Colon (tissue), 2 donors: ENCODE results near the gene PAN2.
"Not testable (repeated sequence)": the region's sequence is repeated elsewhere in the genome, so short reads cannot be mapped to it uniquely, and the experiment has no call there.

Experiments
- FAIRE-seq: peaks from 2 replicates; lab custom pipeline; 2012; peaks lifted over from hg19 to GRCh38; lab: Jason Lieb, UNC
- donor health status: control.
- donor health status: control.

PAN2 gene

DNA sequence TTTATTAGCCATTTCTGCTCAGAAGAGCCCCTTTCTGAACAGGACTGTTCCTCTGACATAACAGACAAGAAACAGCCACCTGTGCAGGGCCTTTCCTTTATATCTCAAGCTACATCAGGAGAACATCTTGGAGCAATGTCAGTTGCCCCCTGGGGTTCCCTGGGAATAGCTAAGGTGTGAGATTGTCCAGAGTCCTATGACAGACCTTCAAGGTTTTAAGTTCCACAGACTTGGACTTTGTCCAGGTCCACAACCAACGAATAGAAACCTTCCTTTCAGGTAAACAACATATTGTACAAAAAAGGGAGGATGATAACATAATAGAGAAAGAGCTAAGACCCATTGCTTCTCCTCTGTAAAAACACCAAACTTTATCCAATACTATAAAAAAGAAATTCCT is 7.8 kb upstream of the PAN2 start:
- FAIRE-seq: no peak

DNA sequence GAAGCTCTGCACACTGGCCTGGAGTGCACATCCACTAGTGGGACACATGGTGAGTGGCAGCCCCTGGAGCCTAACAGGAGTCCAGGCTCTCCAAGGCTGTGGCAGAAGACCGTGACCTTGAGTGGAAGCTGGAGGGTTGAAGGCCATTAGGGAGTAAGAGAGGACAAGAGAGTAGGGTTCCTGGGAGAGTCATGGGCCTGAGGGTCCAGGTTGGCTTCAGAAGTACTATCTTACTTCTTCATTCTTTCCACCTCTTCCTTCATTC is 5.3 kb upstream of the PAN2 start:
- FAIRE-seq: no peak

DNA sequence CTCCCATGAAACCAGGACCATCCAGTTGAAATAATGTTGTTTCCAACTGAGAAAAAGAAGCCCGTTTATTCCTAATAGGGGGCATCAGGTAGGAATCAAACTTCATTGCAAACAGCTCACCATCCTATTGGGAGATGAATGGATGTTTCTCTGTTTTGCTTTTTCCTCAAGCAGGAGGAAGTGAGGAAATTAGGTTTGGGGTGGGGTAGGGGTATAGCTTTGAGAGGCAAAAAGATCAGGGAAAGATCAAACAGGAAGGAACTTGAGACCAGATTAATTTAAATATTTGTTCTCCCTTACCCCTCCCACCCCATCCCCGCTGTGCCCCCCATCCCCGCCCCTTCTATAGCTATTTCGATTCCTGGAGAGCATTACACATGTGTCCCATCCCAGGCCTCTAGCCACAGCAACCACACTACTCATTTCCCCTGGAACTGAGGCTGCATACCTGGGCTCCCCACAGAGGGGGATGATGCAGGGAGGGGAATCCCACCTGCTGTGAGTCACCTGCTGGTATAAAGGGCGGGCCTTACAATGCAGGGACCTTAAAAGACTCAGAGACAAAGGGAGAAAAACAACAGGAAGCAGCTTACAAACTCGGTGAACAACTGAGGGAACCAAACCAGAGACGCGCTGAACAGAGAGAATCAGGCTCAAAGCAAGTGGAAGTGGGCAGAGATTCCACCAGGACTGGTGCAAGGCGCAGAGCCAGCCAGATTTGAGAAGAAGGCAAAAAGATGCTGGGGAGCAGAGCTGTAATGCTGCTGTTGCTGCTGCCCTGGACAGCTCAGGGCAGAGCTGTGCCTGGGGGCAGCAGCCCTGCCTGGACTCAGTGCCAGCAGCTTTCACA is 4.7 kb upstream of the PAN2 start, which contains the start of gene IL23A:
Gene IL23A (plus strand): TSS at position 577 of the 850 bp plus-strand sequence. CDS start 161 bp downstream, at position 738.
- FAIRE-seq: no peak

DNA sequence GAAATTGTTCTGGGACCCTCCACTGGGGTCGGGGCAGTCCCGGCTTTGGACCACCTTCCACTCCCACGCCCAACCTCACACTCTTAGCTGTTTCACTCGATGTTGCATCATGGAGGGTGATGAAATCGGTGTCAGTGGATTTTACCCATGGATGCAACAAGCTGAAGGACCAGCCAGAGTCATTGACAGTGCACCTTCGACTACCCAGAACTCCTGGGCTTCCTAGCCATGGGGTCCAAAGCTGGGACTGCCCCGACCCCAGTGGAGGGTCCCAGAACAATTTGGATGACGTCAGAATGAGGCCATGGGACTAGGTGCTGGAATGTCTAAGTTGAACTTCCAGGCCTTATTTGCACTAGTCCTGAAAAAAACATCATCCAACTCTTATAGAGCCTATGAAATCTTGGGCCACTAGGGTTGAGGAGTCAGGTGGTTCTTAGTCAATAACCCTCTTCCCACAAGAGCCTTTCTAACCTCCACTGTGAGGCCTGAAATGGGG is 4.0 kb upstream of the PAN2 start:
- FAIRE-seq: no peak

DNA sequence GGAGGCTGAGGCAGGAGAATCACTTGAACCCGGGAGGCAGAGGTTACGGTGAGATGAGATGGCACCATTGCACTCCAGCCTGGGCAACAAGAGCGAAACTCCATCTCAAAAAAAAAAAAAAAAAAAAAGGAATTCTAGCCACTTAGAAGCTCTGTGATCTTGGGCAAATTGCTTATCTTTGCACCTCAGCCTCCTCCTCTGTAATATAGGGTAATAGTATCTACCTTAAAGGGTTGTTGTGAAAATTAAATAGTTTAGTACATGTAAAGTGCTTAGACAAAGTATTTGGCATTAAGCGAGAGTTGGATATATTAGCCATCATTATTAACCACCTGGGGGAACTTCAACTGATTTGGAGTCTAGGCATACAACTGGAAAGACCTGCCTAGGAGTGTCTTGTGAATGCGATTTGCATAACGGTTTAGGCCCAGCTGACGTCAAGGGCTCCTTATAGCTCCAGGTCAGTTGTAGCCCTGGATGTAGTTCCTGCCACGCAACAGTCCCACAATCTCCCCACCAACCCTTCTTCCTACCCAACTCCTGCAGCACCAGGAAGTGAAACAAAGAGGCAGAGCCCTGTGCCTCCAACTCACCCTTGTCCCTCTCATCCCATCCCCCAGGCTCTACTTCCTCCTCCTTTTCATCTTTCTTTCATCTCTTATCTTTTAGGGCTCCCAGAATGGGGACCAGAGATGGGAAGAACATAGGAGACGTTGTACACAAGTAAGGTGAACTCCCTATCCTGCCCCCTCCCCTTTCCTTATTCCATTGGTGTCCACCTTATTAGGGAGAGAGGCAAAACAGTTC is 2.8 kb upstream of the PAN2 start:
- no peak for FAIRE-seq

DNA sequence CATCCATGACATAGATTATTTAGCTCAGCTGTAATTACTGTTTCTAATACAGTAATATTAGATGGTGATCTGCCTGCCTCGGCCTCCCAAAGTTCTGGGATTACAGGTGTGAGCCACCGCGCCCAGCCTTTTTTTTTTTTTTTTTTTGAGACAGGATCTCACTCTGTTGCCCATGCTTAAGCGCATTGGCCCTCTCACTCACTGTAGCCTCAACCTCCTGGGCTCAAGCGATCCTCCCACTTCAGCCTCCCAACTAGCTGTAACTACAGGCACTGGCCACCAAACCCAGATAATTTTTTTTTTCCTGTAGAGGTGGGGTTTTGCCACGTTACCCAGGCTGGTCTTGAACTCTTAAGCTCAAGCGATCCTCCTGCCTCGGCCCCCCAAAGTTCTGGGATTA is 1.7 kb upstream of the PAN2 start:
- not testable (repeated sequence) for FAIRE-seq

DNA sequence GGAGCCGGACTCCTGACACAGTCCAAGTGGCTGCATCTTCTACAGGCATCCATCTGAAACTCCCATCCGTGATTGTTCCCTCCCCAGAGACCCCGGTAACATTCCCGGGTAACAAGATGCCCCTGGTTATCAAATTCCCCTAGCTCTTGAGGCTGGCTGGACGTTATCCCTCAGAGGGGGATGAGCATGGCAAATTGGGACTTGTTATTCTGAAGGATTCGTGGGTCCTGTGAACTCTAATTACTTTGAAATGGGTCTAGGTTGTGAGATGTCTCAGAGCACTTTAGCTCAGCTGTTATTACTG is 642 bp upstream of the PAN2 start:
- FAIRE-seq: no peak

DNA sequence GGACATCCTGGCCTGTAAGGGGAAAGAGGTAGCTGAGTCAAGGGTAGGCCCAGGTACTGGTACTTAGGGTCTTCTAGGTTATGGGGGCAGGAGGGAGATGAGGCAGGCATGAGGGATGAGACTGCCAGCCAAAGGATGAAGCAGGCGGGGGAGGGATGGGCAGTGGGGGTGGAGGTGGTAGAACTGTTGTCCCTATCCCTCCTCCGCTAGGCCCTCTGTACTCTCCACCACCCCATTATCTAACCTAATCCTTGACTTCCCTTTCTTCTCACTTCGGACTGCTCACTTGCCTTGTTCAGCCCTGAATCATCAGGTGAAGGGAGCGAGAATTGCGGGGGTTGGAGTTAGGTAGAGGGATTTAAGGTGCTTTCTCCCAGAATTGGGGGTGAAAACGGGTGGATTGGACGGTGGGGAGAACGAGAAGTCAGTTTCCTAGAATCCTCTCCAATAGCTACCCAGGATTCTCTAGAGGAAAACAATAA is 562 bp downstream of the PAN2 start:
- no peak for FAIRE-seq

DNA sequence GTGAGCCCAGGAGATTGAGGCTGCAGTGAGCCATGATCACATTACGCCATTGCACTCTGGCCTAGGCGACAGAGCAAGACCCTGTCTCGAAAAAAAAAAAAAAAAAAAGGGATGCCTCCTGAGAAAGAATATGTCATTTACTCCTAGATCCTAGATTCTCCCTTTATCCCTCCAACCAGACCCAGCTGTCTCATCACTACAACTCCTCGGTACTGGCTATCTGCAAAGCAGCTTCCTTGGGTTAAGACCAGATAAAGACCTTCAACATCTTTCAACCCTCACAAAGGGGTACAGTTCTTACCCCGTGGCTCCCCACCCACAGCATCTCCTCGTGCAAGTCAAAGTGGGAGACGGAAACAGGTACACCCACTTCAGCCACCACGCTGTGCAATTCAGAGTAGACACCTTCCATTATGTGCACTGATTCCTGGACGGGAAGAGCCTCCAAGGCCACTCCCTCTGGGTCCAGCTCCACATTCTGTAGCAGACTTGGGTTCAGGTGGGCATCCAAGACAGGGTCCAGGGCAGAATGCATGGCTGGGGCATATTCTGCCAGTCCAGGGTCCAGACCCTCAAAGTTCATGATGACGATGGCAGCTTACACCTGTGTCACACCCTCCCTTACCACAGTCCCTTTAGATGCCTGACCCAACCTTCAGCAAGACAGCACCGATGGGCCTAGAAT is 1.1 kb downstream of the PAN2 start:
- FAIRE-seq: no peak

DNA sequence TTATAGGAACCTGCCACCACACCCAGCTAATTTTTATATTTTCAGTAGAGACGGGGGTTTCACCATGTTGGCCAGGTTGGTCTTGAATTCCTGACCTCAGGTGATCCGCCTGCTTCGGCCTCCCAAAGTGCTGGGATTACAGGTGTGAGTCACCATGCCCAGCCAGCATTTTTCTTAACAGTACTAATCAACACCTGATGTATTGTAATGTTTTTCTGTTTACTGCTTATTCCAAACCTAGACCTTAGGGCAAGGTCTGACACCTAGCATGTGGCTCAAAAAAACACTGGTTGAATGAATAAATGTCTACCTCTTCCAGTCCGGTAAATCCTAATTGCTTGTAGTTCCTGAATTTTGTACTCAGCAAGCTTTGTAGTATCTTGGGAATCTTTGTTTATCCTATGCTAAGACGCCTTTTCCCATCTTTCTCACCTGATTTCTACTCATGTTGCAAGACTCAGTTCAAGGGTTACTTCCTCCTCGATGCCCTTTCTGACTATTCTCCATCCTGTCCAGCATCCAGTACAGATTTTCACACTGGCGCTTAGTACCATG is 2.8 kb downstream of the PAN2 start:
- no peak for FAIRE-seq

DNA sequence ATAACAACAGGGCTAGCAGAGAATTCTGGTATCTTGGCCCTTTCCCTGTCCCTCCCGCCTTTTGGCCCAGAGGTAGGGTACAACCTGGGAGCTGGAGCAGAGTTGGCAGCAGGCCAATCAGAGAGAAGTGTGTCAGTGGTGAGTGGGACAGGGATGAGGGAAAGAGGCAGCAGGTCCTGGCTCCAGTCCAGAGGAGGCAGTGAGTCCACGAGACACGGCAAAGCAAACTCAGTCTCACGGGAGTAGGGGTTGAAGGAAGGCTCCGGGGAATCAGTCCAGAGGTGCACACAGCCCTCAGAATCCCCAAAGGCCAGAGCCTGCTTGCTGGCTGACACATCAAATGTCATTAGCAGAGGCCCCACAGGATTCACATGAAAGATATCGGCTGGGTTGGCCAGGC is 7.3 kb downstream of the PAN2 start:
- no peak for FAIRE-seq

DNA sequence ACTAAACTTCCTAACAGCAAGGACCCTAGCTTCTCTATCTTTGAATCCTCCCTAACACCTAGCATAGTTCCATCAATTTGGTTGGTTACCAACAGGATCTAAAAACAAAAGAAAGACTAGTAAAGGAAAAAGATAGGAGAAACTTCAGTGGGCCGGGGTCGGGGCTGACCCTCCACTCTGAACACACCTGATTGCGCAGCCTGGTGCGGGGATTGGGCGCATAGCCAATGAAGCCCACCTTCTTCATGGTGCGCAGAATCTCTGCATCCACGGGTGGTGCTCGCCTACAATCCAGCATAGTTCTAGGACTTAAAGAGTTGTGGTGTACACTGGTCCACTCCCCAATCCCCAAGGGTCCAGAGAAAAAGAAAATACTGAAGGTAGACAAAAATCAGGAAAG is 7.7 kb downstream of the PAN2 start:
- no peak for FAIRE-seq

DNA sequence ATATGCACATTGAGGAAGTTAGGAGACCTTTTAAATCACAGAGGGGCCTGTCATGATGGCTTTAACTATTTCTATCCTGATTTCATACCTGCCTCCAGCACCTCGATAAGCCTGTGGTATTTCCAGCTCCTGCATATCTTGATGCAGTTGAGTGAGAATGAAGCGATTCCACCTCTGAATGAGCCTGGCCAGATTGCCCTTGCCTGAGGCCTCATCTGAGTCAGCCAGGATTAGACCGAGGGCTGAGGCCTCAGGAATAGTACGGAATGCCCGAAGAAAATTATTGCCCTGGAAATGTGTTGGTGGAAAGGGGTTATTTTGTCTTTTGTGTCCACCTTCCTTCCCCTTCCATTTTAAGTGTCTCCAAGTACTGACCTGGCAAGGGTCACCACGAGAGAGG is 9.6 kb downstream of the PAN2 start:
- FAIRE-seq: no peak

DNA sequence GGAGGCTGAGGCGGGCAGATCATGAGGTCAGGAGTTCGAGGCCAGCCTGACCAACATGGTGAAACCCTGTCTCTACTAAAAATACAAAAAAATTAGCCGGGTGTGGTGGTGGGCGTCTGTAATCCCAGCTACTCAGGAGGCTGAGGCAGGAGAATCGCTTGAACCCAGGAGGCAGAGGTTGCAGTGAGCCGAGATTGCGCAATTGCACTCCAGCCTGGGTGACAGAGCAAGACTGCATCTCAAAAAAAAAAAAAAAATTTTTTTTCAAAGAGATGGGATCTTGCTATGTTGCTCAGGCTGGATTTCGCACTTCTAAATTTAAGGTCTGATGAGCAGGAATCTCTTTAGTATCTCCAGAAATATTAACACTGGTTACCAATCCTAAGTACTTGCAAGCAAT is 12.2 kb downstream of the PAN2 start:
- FAIRE-seq: not testable (repeated sequence)

DNA sequence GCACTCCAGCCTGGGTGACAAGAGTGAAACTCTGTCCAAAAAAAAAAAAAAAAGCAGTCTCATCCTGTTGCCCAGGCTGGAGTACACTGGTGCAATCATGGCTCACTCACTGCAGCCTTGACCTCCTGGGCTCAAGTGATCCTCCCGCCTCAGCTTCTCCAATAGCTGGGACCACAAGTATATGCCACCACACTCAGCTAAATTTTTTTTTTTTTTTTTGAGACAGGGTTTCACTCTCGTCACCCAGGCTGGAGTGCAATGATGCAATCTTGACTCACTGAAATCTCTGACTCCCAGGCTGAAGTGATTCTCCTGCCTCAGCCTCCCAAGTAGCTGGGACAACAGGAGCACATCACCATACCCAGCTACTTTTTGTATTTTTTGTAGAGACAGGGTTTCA is 12.8 kb downstream of the PAN2 start:
- no peak for FAIRE-seq

DNA sequence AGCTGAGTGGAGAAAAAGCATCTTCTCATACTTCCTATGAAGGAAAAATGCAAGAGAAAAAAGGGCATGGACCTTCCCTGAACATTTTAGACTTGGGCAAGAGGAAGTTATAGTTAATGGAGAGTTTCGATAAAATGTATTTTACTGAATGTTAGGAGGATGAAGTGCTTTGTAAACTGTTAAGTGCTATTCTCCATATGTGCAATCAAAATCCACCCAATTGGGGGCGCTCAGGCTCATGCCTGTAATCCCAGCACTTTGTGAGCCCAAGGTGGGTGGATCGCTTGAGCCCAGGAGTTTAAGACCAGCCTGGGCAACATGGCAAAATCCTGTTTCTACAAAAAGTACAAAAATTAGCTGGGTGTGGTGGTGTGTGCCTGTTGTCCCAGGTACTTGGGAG is 16.1 kb downstream of the PAN2 start:
- FAIRE-seq: no peak

DNA sequence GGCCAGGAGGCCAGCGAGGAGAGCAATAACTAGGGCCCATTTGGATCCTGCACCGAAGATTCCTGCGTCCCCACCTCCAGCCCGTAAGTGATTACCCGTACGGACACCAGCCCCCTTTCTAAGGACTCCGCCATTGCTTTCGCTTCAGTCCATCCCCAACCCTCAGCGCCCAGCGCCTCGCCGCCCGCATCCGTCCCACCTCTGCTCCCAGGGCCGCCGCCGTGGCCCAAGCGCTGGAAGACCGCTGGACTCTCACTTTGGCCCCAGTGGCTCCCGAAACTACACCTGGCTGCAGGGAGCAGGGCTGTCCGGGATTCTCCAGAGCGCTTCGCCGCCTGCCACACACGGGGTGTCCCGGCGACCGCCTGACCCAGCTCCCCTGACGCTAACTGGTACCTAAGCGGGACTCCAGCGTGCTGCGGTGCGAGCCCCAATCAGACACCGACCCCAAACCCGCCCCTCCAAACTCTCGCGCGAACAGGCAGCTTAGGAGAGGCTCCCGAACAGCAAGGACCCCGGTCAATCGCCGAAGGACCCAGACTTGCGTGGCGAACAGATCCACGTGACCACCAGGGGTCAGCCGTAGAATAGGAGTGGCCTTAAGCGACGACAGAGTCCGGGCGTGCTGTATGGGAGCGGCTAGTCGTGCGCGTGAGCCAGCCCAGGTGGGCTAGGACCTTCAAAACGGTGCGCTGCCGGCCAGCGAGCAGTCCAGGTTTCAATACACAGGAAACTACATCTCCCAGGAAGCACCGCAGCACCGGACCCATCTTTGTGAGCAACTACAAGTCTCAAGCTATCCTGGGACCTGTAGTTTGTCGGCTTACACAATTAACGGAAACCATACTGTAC is 18.0 kb downstream of the PAN2 start, which contains the start of gene CNPY2:
Gene CNPY2 (minus strand): TSS at position 367 of the 852 bp plus-strand sequence. CDS start 771 bp downstream, outside the sequence.
- no peak for FAIRE-seq

DNA sequence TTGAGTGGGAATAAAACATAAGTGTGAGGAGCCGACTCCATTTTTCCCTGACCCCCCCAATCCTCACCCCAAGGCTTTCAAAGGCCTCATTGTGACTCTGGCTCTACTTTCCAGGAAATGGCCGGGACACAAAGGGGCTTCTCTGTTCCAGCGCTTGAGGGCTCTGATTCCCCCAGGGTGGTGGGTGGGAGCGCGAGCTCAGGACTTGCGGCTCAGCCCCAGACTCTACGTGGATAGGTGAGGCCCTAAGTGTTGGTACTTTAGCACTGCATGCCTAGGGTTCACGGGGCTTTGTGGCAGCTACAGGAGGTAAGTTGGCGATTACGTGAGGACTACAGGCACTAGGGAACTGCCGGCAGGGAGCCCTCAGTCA is 18.6 kb downstream of the PAN2 start:
- FAIRE-seq: no peak

DNA sequence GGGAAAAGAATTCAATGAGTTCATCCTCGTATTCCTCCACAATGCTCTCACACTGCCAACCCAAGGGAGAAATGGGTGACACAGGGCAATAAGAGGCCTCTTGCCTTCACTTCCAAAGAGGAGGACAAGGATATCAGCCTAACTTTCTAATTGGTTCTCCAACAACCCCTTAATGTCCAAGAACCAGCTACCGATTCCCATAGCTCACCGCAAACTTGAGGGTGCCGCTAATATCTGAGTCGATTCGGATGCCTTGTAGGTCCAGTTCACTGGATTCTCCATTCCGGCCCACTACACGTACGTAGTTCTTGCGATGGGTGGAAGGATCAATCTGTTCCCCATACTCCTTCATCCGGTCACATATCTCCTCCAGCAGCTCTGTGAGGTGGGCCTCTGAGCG is 22.8 kb downstream of the PAN2 start:
- FAIRE-seq: no peak

DNA sequence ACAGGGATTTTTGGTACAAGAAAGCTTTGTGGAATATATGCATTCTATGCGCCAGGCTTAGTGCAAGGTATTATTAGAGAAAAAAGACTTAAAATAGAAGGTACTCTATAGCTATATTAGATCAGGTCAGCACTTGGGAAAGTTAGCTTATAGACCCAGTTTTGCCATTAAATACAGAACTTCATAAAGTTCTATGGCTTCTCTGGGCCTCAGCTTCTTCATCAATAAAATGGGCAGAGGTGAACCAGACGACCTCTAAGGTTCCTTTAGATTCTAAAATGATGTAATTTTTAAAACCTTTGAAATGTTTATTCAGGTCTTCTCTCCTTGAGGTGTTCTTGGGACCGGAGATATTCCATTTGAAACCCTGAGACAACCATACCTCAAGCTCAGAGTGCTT is 25.1 kb downstream of the PAN2 start:
- no peak for FAIRE-seq

DNA sequence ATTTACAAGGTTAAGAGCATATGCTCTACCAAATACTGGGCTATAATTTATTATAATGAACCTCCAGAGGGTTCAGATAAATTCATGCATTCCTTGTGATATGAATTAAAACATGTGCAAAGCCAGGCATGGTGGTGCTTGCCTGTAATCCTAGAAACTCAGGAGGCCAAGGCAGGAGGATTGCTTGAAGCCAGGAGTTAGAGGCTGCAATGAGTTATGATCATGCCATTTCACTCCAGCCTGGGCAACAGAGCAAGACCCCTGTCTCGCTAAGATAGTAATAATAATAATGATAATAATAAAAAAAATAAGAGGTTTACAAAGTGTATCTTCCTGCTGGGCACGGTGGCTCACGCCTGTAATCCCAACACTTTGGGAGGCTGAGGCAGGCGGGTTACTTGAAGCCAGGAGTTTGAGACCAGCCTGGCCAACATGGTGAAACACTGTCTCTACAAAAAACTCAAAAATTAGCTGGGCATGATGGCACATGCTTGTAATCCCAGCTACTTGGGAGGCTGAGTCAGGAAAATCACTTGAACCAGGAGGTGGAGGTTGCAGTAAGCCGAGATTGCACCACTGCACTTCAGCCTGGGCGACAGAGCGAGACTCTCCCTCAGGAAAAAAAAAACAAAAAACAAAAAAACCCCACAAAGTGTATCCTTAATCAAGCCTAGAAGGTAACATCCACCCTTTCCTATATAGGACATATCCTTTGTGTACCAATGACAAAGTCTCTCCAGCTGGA is 26.4 kb downstream of the PAN2 start:
- FAIRE-seq: no peak
